ENCODE results near the gene TRAP1.

The TRAP1 gene

GRCh38 chr16:3712861-3713372 lies 4.4 kb downstream of the TRAP1 start:
- DNase-seq, result no peak

- no peak for DNase-seq
Observed at GRCh38 chr16:3706253-3707012, 10.9 kb downstream of the TRAP1 start.

GRCh38 chr16:3702082-3702481 lies 15.2 kb downstream of the TRAP1 start:
- no peak for DNase-seq

GRCh38 chr16:3701531-3701930 lies 15.8 kb downstream of the TRAP1 start:
- DNase-seq, result no peak

GRCh38 chr16:3698941-3699340 lies 18.4 kb downstream of the TRAP1 start:
- DNase-seq, result no peak

- no peak for DNase-seq
Observed at GRCh38 chr16:3696425-3697218, 20.7 kb downstream of the TRAP1 start.

- DNase-seq, result no peak
Observed at GRCh38 chr16:3695610-3696369, 21.5 kb downstream of the TRAP1 start.

- DNase-seq, result no peak
Observed at GRCh38 chr16:3694051-3694450, 23.3 kb downstream of the TRAP1 start.

GRCh38 chr16:3691761-3692160 lies 25.6 kb downstream of the TRAP1 start:
- no peak for DNase-seq

GRCh38 chr16:3690980-3691720 lies 26.2 kb downstream of the TRAP1 start:
- no peak for DNase-seq

- DNase-seq, result peak; percentile 73
Observed at GRCh38 chr16:3690470-3690928, 26.8 kb downstream of the TRAP1 start.

- DNase-seq, result no peak
Observed at GRCh38 chr16:3689731-3690130, 27.6 kb downstream of the TRAP1 start.

- DNase-seq, result no peak
Observed at GRCh38 chr16:3687792-3688191, 29.5 kb downstream of the TRAP1 start.

- no peak for DNase-seq
Observed at GRCh38 chr16:3687021-3687420, 30.3 kb downstream of the TRAP1 start.

- DNase-seq, result no peak
Observed at GRCh38 chr16:3681206-3681605, 36.1 kb downstream of the TRAP1 start.

- no peak for DNase-seq
Observed at GRCh38 chr16:3677994-3678393, 39.3 kb downstream of the TRAP1 start.

GRCh38 chr16:3675601-3676130 lies 41.7 kb downstream of the TRAP1 start:
- DNase-seq, result no peak

- no peak for DNase-seq
Observed at GRCh38 chr16:3674513-3675295, 42.6 kb downstream of the TRAP1 start.

GRCh38 chr16:3673676-3674377 lies 43.5 kb downstream of the TRAP1 start:
- no peak for DNase-seq

- no peak for DNase-seq
Observed at GRCh38 chr16:3673201-3673600, 44.1 kb downstream of the TRAP1 start.

GRCh38 chr16:3672571-3673041 lies 44.7 kb downstream of the TRAP1 start:
- no peak for DNase-seq
